Body of pancreas (tissue), 4 donors: Measurements from ENCODE around the gene KRT222.

Experiments used
- POLR2A ChIP-seq, 3 donors: fragments of 450-650 bp; IDR thresholded peaks; one replicate each; pipeline ENCODE4 v1.6.1; 2016; ENCODE audit warnings: antibody characterized with exemption in 3 of 3, mild to moderate bottlenecking in 2 of 3
- TF ChIP-seq, protein P1 (sequence below), 7 experiments: fragments of 450-650 bp in 4 of 7; fragments of 200-600 bp in 3 of 7; sonication (generic) in 3 of 7; IDR thresholded peaks; one replicate each; pipeline ENCODE4 v1.5.1; 2016 to 2019; ENCODE audit warnings: antibody characterized with exemption in 7 of 7

DNA sequence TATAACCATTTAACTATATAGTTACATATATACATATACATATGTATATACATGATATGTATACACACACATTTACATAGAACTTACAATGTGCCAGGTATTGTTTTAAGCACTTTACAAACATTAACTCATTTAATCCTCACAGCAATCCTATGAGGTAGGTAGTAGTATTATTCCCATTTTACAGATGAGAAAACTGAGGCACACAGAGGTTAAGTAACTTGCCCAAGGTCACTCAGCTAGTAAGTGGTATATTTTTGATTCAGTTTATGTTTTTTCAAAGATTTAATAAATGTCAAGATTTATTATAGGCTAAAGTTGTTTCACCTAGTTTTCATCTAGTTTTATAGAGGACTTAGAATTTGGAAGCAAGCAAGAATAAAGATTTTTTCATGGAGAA, 6.6 kb downstream of the KRT222 start:
- TF ChIP-seq, protein P1, sequence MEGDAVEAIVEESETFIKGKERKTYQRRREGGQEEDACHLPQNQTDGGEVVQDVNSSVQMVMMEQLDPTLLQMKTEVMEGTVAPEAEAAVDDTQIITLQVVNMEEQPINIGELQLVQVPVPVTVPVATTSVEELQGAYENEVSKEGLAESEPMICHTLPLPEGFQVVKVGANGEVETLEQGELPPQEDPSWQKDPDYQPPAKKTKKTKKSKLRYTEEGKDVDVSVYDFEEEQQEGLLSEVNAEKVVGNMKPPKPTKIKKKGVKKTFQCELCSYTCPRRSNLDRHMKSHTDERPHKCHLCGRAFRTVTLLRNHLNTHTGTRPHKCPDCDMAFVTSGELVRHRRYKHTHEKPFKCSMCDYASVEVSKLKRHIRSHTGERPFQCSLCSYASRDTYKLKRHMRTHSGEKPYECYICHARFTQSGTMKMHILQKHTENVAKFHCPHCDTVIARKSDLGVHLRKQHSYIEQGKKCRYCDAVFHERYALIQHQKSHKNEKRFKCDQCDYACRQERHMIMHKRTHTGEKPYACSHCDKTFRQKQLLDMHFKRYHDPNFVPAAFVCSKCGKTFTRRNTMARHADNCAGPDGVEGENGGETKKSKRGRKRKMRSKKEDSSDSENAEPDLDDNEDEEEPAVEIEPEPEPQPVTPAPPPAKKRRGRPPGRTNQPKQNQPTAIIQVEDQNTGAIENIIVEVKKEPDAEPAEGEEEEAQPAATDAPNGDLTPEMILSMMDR (IDR thresholded peaks at IDR 0.05) = no peak
- TF ChIP-seq POLR2A (IDR thresholded peaks at IDR 0.05) = no peak
